GM18508 (cell line): Measurements from ENCODE around the gene PLSCR4.
"Not testable (repeated sequence)": the region's sequence is repeated elsewhere in the genome, so short reads cannot be mapped to it uniquely, and the experiment has no call there.

Experiments used
- ATAC-seq: cut with Tn5 transposase; IDR thresholded peaks from one replicate; pipeline ENCODE4 v1.9.1; 2021; ENCODE audit warnings: moderate number of reproducible peaks; ENCODE audit not compliant: insufficient read depth, unreplicated experiment

The PLSCR4 gene

DNA sequence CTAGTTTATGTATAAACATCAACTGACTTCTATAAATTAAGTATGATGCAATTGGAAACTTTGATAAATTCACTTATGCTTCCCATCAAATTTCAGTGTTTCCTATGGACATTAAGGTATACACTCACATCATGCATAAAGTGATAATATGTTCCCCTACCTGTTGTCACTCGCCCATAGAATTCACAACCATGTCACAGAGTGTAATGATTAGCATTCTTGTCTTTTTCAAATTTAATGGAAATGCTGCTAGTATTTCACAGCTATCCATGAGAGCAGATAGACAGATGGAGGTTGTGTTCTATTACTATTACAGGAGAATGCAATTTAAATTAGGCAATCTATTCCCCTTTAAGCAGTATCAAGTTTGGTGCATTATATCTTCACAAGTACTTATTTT, 984 bp downstream of the PLSCR4 start:
- no peak for ATAC-seq

GRCh38 chr3:146247911-146248310, 3.0 kb downstream of the PLSCR4 start:
- no peak for ATAC-seq

DNA sequence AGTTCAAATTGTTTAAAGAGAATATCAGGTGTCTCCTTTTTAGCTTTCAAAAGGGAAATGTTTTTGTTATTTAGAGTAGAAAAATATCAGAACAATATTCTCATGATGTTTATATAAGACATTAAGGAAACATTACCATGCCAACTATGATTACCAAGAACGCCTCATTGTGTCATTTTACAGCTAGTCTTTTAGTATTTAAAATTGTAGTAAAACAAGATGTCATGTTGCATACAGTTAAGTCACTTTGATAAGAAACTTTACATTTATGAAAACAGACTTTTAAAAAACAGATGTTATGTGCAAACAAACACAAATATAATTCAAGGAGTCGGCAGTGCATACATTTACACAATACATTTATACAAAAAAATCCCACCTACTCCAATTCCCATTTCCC, 4.4 kb downstream of the PLSCR4 start:
- ATAC-seq = no peak

GRCh38 chr3:146243559-146243958, 7.3 kb downstream of the PLSCR4 start:
- ATAC-seq = no peak

DNA sequence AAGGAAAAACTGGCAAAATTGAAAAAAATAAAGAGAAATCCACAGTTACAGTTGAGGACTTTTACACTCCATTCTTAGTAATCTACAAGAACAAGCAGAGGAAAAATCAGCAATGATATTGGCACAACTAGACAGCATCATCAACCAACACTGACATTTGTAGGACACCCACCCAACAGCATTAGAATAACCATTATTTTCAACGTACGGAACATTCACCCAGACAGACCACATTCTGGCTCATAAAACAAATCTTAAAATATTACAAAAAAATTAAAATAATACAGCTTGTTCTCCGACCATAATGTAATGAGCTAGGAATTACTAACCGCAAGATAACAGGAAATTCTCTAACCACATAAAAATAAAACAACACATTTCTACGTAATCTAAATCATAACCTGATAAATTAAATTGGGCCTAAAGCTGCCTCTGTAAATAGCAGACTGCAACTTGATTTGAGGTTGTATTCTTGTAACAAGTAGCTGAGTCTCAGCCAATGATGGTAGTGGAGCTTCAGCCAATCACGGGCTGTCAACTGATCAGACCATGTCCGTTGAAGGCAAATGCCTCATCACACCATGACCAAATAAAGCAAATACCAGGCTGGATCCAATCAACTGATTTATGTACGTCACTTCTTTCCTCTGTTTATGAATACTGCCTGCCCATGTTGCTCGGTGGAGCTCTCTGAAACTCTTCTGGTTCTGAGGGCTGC, 9.2 kb downstream of the PLSCR4 start:
- ATAC-seq = no peak

DNA sequence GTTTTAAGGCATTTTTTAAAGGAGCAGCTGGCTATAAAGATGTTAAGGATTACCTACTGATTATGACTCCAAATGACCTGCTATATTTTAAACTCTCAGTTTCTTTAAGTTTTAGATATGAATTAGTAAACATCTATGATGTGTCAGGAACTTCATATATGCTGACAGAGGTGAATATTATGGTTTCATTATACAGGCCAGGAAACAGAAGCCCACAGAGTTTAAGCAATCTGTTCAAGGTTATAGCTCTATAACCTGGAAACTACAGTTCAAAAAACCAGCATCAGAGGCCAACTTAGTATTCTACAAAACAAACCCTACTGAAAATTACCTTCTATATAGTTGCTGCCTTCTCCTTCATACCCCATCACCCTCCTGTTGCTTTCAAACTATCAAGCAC, 17.4 kb downstream of the PLSCR4 start:
- no peak for ATAC-seq

- ATAC-seq = no peak
These were observed 23.4 kb downstream of the PLSCR4 start for GRCh38 chr3:146227486-146227885.

DNA sequence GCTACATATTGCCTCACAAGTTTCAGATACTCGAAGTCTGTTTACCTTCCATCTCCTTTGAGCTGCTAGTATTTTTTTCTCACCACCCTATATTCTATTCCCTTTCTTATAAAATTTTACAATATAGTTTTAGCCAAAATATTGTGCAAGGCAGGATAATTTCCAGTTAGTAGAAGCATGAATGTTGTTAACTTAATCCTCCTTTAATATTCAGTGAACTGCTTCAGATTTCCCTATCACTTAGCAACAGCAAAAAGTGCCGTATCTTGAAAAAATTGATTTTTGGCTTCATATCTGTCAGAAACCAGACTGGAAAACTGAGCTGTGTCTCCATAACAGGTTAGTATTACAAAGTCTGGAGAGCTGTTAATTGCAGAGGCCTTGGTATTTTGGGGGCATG, 24.0 kb downstream of the PLSCR4 start:
- ATAC-seq = no peak

GRCh38 chr3:146225458-146225857, 25.4 kb downstream of the PLSCR4 start:
- not testable (repeated sequence) for ATAC-seq

DNA sequence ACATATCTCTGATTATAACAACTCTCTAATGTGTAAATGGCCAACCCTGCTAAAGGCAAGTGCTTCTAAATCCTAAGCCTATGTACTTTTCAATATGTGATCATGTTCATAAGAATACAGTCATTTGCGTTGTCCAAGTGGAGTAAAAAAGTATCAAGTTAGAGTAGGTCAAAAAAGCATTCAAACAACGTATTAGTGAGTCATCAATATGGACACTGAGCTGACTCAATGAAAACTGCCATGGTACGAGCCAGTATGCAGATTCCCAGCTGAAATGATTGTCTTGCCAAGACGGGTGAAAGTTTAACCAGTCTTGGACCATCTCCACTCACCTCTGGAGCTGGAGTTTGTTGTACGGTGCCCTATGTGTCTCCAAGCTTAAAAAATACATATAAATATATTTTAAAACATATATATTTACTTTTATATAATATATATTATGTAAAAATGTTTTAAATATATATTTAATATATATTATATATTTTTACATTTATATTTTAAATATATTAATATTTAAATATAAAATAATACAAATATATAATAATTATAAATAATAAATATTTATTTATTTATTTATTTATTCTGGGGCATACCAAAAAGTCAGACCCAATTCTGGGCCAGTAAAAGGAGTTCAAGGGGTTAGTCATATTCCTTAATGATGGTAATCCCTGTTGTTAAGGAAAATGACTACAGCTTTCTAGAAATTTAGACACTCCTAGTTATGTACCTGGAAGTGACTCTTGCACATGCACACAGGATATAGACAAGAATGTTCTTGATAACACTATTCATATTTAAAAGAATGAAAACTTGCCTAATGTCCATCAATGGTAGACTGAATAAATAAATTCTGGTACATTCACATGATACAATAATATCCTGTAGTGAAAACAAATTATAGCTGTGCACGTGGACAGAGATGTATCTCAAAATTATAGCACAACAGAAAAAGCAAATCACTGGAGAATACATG, 27.2 kb downstream of the PLSCR4 start:
- no peak for ATAC-seq

- ATAC-seq = no peak
These were observed 28.5 kb downstream of the PLSCR4 start for GRCh38 chr3:146222204-146223046.

GRCh38 chr3:146221276-146221675, 29.6 kb downstream of the PLSCR4 start:
- ATAC-seq = no peak

- ATAC-seq = peak; percentile 58
These were observed 31.7 kb downstream of the PLSCR4 start for GRCh38 chr3:146218880-146219866.

DNA sequence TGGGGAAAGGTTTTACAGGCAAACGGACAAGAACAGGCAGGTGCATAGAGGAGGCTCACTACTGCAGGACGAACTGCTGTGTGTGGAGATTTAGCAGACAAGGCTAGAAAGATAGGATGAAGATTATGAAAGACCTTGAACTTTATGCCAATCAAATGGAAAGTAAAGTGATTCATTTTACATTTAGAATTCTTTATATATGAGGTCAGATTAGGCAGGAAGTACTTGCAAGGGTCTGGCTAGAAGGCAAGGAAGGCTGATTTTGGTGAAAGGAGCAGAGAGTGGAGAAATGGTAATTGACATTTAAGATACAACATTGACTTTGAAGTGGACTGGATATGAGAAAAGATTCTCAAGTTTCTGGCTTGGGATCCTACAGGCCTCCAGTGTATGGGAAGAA, 33.6 kb downstream of the PLSCR4 start:
- no peak for ATAC-seq

GRCh38 chr3:146214493-146214892, 36.4 kb downstream of the PLSCR4 start:
- ATAC-seq = no peak

DNA sequence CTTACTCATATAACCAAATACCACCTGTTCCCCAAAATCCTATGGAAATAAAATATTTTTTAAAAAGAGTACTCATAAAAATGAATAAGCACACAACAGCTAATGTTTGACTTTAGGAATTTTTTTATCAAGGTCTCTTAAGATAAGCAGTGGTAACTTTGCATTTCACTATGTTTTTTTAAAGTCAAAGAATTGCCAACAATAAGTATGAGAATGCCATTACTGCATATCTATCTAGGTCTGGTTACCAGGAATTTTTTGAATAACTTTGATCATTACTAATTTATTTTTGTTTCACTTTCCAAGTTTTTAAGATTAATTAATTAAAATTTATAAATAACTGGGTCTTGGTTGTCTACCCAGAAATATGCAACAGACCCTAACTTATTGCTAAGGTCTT, 41.5 kb downstream of the PLSCR4 start:
- ATAC-seq = no peak

DNA sequence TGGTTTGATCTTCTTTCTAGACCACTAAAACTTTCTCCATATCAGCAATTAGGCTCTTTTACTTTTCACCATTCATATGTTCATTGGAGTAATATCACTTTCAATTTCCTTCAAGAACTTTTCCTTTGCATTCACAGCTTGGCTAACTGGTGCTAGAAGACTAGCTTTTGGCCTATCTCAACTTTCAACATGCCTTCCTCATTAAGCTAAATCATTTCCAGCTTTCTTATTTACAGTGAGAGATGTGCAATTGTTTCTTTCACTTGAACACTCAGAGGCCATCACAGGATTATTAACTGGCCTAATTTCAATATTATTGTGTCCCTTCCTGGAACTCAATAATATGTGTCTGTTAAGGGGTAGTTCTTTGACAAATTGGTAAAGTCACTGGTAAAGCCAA, 47.1 kb downstream of the PLSCR4 start:
- ATAC-seq = no peak

DNA sequence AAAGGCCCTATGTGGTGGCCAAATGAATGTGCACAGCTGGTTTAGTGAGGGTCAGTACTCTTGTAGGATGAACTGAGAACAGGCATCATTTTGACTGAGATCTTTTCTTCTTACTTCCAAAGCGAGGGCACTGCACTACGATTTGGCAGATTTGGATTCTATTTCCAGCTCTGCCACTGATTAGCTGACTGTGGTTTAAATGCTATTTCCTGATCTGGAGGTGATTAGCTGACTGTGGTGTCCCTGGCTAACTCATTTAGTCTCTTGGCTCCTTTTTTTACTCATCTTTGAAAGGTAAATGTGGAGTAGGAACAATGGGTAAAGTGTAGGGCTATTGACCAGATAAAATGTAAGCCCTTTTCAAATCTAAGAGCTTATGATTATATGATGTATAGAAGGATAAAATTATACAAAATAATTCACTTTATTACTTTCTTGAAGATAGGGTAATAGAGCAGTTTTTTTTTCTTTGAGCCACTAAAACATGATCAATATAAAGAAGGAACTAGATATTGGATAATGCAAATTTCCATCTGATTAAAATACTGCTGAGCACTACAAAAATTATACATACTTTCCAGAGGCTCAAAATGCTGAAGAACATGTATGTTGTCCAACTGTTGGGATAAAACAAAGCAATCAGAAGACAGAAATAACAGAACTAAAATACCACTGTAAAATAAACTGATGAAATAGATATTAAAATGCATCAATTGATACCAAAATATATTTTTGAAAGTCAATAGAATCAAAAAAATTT, 50.3 kb downstream of the PLSCR4 start:
- ATAC-seq = no peak

DNA sequence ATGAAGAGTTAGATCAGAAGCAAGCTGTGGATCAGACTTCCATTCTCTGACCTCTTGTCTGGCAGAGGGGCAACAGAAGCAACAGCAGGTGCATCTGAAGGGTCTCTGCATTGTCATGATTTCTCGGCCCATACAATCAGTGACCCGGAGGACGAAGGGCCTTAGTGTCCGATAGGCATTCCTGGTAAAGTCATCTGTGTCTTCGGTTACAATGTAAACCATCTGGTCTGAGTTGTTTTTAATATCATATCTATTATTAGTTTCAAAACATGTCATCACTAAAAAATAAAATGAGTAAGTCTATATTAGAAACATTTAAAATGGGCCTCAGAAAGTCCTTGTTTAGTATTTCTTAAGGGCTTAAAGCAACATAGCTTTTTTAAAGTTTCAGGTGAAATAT, 51.1 kb downstream of the PLSCR4 start:
- no peak for ATAC-seq
